Pancreas (tissue), 10 donors: ENCODE measurements around the gene MIER2. TPM values are rescaled to one million over a fixed set of nuclear protein-coding genes. Genes with fewer than 3 reads are reported as not detected.

ENCODE experiments used
- ATAC-seq, 4 donors: fragments of 200-7000 bp; cut with Tn5 transposase; one replicate each; pipeline versions ENCODE4 v1.8.0 to v1.9.1; 2020; ENCODE audit warnings: mild to moderate bottlenecking in 4 of 4, moderate library complexity in 4 of 4
- DNase-seq, 6 donors: peaks; one replicate each; pipeline ENCODE4 v3.0.0-alpha.2; 2020
- FAIRE-seq: peaks from 2 replicates; lab custom pipeline; 2012; peaks lifted over from hg19 to GRCh38; lab: Jason Lieb, UNC
- H3K27ac ChIP-seq, 4 donors: fragments of 200-600 bp; sonication (generic); 1 replicate in 3 of 4; 2 replicates in 1 of 4; pipeline versions ENCODE4 v1.5.0 to v1.8.0; 2020
- H3K27me3 ChIP-seq, 4 donors: fragments of 200-600 bp; one replicate each; pipeline ENCODE4 v1.8.0; 2021
- H3K36me3 ChIP-seq, 3 donors: fragments of 200-600 bp; sonication (generic) in 1 of 3; one replicate each; pipeline versions ENCODE4 v1.5.0 to v1.8.0; 2020 to 2021
- H3K4me1 ChIP-seq, 3 donors: fragments of 200-600 bp; one replicate each; pipeline ENCODE4 v1.8.0; 2021
- H3K4me3 ChIP-seq, 4 donors: fragments of 200-600 bp; sonication (generic) in 2 of 4; one replicate each; pipeline versions ENCODE4 v1.5.0 to v1.8.0; 2020 to 2021
- H3K9me3 ChIP-seq, 4 donors: fragments of 200-600 bp; one replicate each; pipeline ENCODE4 v1.8.0; 2021
- CTCF ChIP-seq, 4 donors: fragments of 200-600 bp; sonication (generic) in 3 of 4; IDR thresholded peaks; one replicate each; pipeline versions ENCODE4 v1.5.0 to v1.8.0; 2021; ENCODE audit warnings: antibody characterized with exemption in 4 of 4
- WGBS, 2 donors: extraction: QIAGEN DNeasy Blood & Tissue Kit; methylation state at CpG; one replicate each; pipeline ENCODE4 v1.1.7; 2013; 5-methylcytosine and 5-hydroxymethylcytosine counted together
- intact Hi-C, 3 donors: fragments of 100-400 bp; cut with DNase I; formaldehyde crosslinking; loops; one replicate each; pipeline versions ENCODE4 v1.11.1 to v1.14.2; 2022
- polyA plus RNA-seq, 2 donors: library from polyadenylated mRNA; stranded (reverse); fragments of 200-250 nt; gene quantifications; one replicate each; pipeline ENCODE4 v1.2.3, GENCODE V29; 2013
- total RNA-seq, 6 donors: library from RNA; stranded (reverse); fragmentation: NEBNext Ultra II Directional in 4 of 6; extraction: Animal tissue kit (Norgen Biotek cat#: 25700) in 4 of 6; gene quantifications; one replicate each; pipeline versions ENCODE4 v1.2.1 to v1.2.4, GENCODE V29; 2021 to 2023
- donor health status: healthy with polysubstance abuse.
- donor health status: DM: no; HTN: no; CAD: no; lungs with moderate emphysema.
- donor health status: DM: no; HTN: no; CAD: no.
- donor health status: control.
- donor health status: control.
- donor health status: Bipolar disorder and iron deficiency.
- donor health status: DM: yes; HTN: yes; CAD: no.
- donor health status: DM: no; HTN: no; CAD: no.
- donor health status: DM: no; HTN: no; CAD: no.
- donor health status: DM: yes; HTN: yes; CAD: no.

The MIER2 gene
- total and polyA plus RNA-seq, 8 donors: 6.9 to 20.1 (median 9.9) TPM

GRCh38 chr19:310141-310651 is 34.4 kb downstream of the MIER2 start:
- H3K36me3 ChIP-seq: peaks cover 0 to 37% (median 18%) of the 10 kb centered on the region in 3 donors
- intact Hi-C loops: no loop called here
- TF ChIP-seq CTCF (IDR thresholded peaks at IDR 0.05): no peak
- 65 to 86% methylated on average over 30 of the region's 30 CpGs for WGBS, 2 donors
- FAIRE-seq (no peak), ATAC-seq (peak in 1 of 4 donors; percentile 13), DNase-seq (no peak)
- no peak overlapping the region for H3K4me3 ChIP-seq
- H3K27me3 ChIP-seq: no peaks in the 10 kb centered on the region
- no peak overlapping the region for H3K27ac ChIP-seq
- no peaks in the 10 kb centered on the region for H3K9me3 ChIP-seq
- no peaks in the 10 kb centered on the region for H3K4me1 ChIP-seq

DNA sequence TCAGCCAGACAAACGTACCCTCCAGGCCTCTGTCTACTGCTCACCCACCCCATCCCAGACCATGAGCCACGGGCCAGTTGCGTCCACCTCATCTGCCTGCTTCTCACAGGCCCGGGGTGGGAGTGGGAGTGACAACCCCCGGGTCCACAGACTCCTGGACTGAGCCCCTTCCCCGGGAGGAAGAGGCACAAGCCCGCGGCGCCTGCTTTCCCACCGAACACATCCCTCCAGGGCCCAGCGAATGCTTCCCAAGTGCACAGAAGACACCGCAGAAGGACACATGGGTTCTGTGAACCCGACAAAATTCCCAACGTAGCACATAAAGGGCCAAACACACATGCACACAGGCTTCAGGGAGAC is 35.4 kb downstream of the MIER2 start:
- WGBS, 2 donors: 78 to 83% methylated on average over 14 of the region's 14 CpGs
- Histone ChIP-seq H3K27ac (no peak overlapping the region), H3K36me3 (peaks cover 0 to 31% (median 18%) of the 10 kb centered on the region in 3 donors), H3K4me3 (no peak overlapping the region), H3K9me3 (no peaks in the 10 kb centered on the region), H3K27me3 (no peaks in the 10 kb centered on the region), H3K4me1 (no peaks in the 10 kb centered on the region)
- no peak for ATAC-seq
- no peak for DNase-seq
- intact Hi-C loops: no loop called here
- TF ChIP-seq CTCF (IDR thresholded peaks at IDR 0.05): no peak
- FAIRE-seq: no peak

GRCh38 chr19:308471-309205 is 36.0 kb downstream of the MIER2 start:
- H3K36me3 ChIP-seq: peaks cover 0 to 31% (median 17%) of the 10 kb centered on the region in 3 donors

GRCh38 chr19:307793-308420 is 36.7 kb downstream of the MIER2 start:
- H3K4me3 ChIP-seq: no peak overlapping the region
- no peaks in the 10 kb centered on the region for H3K9me3 ChIP-seq
- intact Hi-C loops: no loop called here
- DNase-seq (peak in 1 of 6 donors; percentile 59), FAIRE-seq (no peak), ATAC-seq (no peak)
- H3K36me3 ChIP-seq: peaks cover 0 to 31% (median 12%) of the 10 kb centered on the region in 3 donors
- no peak for TF ChIP-seq CTCF (IDR thresholded peaks at IDR 0.05)
- no peaks in the 10 kb centered on the region for H3K4me1 ChIP-seq
- H3K27me3 ChIP-seq: no peaks in the 10 kb centered on the region
- 82 to 91% methylated on average over 21 of the region's 21 CpGs for WGBS, 2 donors
- no peak overlapping the region for H3K27ac ChIP-seq

More at GRCh38 chr19:308471-309205, 36.0 kb downstream of the MIER2 start:
- no peak overlapping the region for H3K4me3 ChIP-seq
- DNase-seq: peak in 2 of 6 donors; percentile 53 to 57
- intact Hi-C loops: no loop called here
- no peak overlapping the region for H3K27ac ChIP-seq
- TF ChIP-seq CTCF (IDR thresholded peaks at IDR 0.05): no peak
- no peaks in the 10 kb centered on the region for H3K9me3 ChIP-seq
- no peak for FAIRE-seq
- ATAC-seq: no peak
- 94 to 95% methylated on average over 48 of the region's 48 CpGs for WGBS, 2 donors
- no peaks in the 10 kb centered on the region for H3K27me3 ChIP-seq
- no peaks in the 10 kb centered on the region for H3K4me1 ChIP-seq
